Measurements from ENCODE around the gene SERGEF. TPM values are rescaled to one million over a fixed set of nuclear protein-coding genes. Genes with fewer than 3 reads are reported as not detected.

SERGEF gene
- total RNA-seq, 1 donor from 2014 or later, result 27.0 TPM

GRCh38 chr11:17840101-17840548, 172.7 kb downstream of the SERGEF start:
- Histone ChIP-seq H3K27me3 (ENCODE audit: control insufficient read depth, insufficient read depth, low read length) (no peaks in the 10 kb centered on the region), H3K36me3 (ENCODE audit: control insufficient read depth, insufficient read depth, low read length) (no peaks in the 10 kb centered on the region), H3K4me3 (ENCODE audit: low read depth, low read length) (no peak overlapping the region)
- no peak for DNase-seq (ENCODE audit: low read depth)
- TF ChIP-seq CTCF (IDR thresholded peaks at IDR 0.05; ENCODE audit: insufficient read depth, low read length, poor library complexity, severe bottlenecking), result no peak

DNA sequence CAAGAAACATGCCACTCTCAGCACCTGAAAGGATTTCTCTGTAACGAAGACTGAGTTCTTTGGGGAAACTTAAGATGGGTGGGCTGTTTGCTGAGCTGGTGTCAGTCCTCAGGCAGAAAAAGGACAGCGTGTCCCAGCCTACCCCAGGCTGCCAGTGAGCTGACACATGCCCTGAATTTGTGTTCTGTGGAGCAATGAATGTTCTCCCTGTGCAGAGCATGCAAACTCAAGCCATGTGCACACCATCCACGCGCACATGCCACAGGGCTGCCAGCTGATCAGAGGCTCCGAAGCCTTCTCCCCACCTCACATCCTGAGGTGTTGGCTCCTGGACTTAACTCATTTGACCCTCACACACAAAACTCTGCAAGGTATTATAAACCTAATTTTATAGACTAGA, 173.4 kb downstream of the SERGEF start:
- no peaks in the 10 kb centered on the region for H3K27me3 ChIP-seq (ENCODE audit: control insufficient read depth, insufficient read depth, low read length)
- no peak for DNase-seq (ENCODE audit: low read depth)
- TF ChIP-seq CTCF (IDR thresholded peaks at IDR 0.05; ENCODE audit: insufficient read depth, low read length, poor library complexity, severe bottlenecking), result no peak
- H3K4me3 ChIP-seq (ENCODE audit: low read depth, low read length), result no peak overlapping the region
- H3K36me3 ChIP-seq (ENCODE audit: control insufficient read depth, insufficient read depth, low read length), result no peaks in the 10 kb centered on the region

- Histone ChIP-seq H3K36me3 (ENCODE audit: control insufficient read depth, insufficient read depth, low read length) (no peaks in the 10 kb centered on the region), H3K4me3 (ENCODE audit: low read depth, low read length) (no peak overlapping the region), H3K27me3 (ENCODE audit: control insufficient read depth, insufficient read depth, low read length) (no peaks in the 10 kb centered on the region)
- no peak for TF ChIP-seq CTCF (IDR thresholded peaks at IDR 0.05; ENCODE audit: insufficient read depth, low read length, poor library complexity, severe bottlenecking)
- no peak for DNase-seq (ENCODE audit: low read depth)
Measured at GRCh38 chr11:17838102-17838501, 174.7 kb downstream of the SERGEF start.

- TF ChIP-seq CTCF (IDR thresholded peaks at IDR 0.05; ENCODE audit: insufficient read depth, low read length, poor library complexity, severe bottlenecking), result no peak
- H3K4me3 ChIP-seq (ENCODE audit: low read depth, low read length), result no peak overlapping the region
- H3K36me3 ChIP-seq (ENCODE audit: control insufficient read depth, insufficient read depth, low read length), result no peaks in the 10 kb centered on the region
- no peak for DNase-seq (ENCODE audit: low read depth)
- H3K27me3 ChIP-seq (ENCODE audit: control insufficient read depth, insufficient read depth, low read length), result no peaks in the 10 kb centered on the region
Measured at GRCh38 chr11:17831883-17832282, 181.0 kb downstream of the SERGEF start.

GRCh38 chr11:17831228-17831627, 181.6 kb downstream of the SERGEF start:
- H3K36me3 ChIP-seq (ENCODE audit: control insufficient read depth, insufficient read depth, low read length), result no peaks in the 10 kb centered on the region
- H3K4me3 ChIP-seq (ENCODE audit: low read depth, low read length), result no peak overlapping the region
- no peaks in the 10 kb centered on the region for H3K27me3 ChIP-seq (ENCODE audit: control insufficient read depth, insufficient read depth, low read length)
- TF ChIP-seq CTCF (IDR thresholded peaks at IDR 0.05; ENCODE audit: insufficient read depth, low read length, poor library complexity, severe bottlenecking), result no peak
- DNase-seq (ENCODE audit: low read depth), result no peak

GRCh38 chr11:17828311-17828751, 184.5 kb downstream of the SERGEF start:
- no peak overlapping the region for H3K4me3 ChIP-seq (ENCODE audit: low read depth, low read length)
- no peak for TF ChIP-seq CTCF (IDR thresholded peaks at IDR 0.05; ENCODE audit: insufficient read depth, low read length, poor library complexity, severe bottlenecking)
- DNase-seq (ENCODE audit: low read depth), result no peak
- H3K27me3 ChIP-seq (ENCODE audit: control insufficient read depth, insufficient read depth, low read length), result no peaks in the 10 kb centered on the region
- no peaks in the 10 kb centered on the region for H3K36me3 ChIP-seq (ENCODE audit: control insufficient read depth, insufficient read depth, low read length)
